ENCODE data around the gene BEST4. TPM values are rescaled to one million over a fixed set of nuclear protein-coding genes. Genes with fewer than 3 reads are reported as not detected.
A peak's percentile ranks its signal among the peaks of the same experiment; 100 is the strongest.

BEST4 gene
- total and polyA plus RNA-seq, 2 of the 13 experiments (the other 11 are each of a cell fraction or from before 2014, with no cell fraction given): 0.77 to 1.4 TPM

DNA sequence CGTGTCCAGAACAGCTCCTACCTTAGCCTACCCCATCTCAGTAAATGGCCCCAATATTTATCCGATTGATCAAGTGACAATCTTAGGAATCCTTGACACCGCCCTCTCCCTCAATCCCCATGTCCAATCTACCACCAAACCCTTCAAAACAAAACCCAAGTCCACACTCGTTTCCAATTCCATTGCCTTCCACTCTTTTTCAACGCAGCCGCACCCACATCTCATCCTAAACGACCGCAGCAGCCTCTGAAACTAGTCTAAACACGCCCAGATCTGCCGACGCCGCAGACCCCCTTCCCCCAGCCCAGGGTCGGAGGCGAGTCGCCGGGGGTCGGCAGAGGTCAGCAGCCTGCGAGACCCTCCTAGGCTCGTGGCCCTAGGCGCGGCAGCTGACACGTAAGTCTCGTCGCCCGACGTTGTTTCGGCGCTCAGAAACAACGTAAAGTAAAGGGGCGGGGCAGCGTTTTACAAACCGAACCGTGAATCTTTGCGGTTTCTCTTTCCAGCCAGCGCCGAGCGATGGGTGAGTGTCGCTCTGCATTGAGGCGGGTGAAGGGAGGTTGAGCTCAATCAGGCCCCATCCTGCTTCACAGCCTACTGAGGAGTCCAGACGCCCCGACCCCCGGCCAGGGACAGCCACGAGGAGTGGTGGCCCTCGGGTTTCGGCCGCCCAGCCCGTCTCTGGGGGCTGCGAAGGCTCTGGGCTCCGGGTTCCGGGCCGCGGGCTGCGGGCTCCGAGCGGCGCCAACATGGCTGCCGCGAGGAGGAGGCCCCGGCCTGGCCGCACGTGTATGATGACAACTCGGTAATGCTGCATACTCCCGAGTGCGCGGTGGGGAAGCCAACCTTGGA, 12.7 kb downstream of the BEST4 start, which contains the start of gene RPS8 (continued):
- TF ChIP-seq NFE2L2 (IDR thresholded peaks at IDR 0.05; ENCODE audit: low read length) (no peak), ZNF569 (CRISPR knock-in tag; IDR thresholded peaks at IDR 0.05; ENCODE audit: borderline replicate concordance) (no peak), ELF4 (CRISPR knock-in tag; IDR thresholded peaks at IDR 0.05; ENCODE audit: borderline replicate concordance) (peak; percentile 83), U2AF1 (optimal IDR thresholded peaks at IDR 0.05; ENCODE audit: low read depth, low read length) (no peak), EHMT2 (IDR thresholded peaks at IDR 0.05; ENCODE audit: borderline replicate concordance, low read depth, low read length) (no peak), PAWR (CRISPR knock-in tag; IDR thresholded peaks at IDR 0.05; ENCODE audit: borderline replicate concordance) (peak; percentile 60; the same call in 1 of the 2 replicates), CENPT (CRISPR knock-in tag; IDR thresholded peaks at IDR 0.05; ENCODE audit: low read depth) (no peak), RNF219 (CRISPR knock-in tag; IDR thresholded peaks at IDR 0.05) (peak; percentile 89; the same call in 1 of the 2 replicates), ZMYM4 (CRISPR knock-in tag; IDR thresholded peaks at IDR 0.05) (peak; percentile 71; the same call in 1 of the 2 replicates), TGIF2 (CRISPR knock-in tag; IDR thresholded peaks at IDR 0.05) (peak; percentile 88; the same call in 1 of the 2 replicates), ZNF850 (CRISPR knock-in tag; conservative IDR thresholded peaks at IDR 0.05) (peak; percentile 76), LRRFIP1 (CRISPR knock-in tag; conservative IDR thresholded peaks at IDR 0.05) (no peak), EED (CRISPR knock-in tag; IDR thresholded peaks at IDR 0.05) (peak; percentile 91; the same call in 1 of the 2 replicates), DNMT3B (CRISPR knock-in tag; conservative IDR thresholded peaks at IDR 0.05) (peak; percentile 92; the same call in 1 of the 2 replicates), SALL1 (CRISPR knock-in tag; IDR thresholded peaks at IDR 0.05) (peak; percentile 76), PPARG (CRISPR knock-in tag; conservative IDR thresholded peaks at IDR 0.05) (0 out of 2 replicates have a peak, but pooled peaks have one; percentile 49), SRSF1 (optimal IDR thresholded peaks at IDR 0.05; ENCODE audit: low read depth, low read length) (no peak), ZNF24 (IDR thresholded peaks at IDR 0.05) (no peak), SALL2 (CRISPR knock-in tag; IDR thresholded peaks at IDR 0.05) (peak; percentile 96), ZNF513 (CRISPR knock-in tag; conservative IDR thresholded peaks at IDR 0.05) (no peak), TBX2 (CRISPR knock-in tag; IDR thresholded peaks at IDR 0.05; ENCODE audit: borderline replicate concordance) (peak; percentile 85)

Data from HepG2 (cell line).